Fibroblast of the aortic adventitia (primary cell): ENCODE measurements around the gene IQCE. TPM values are rescaled to one million over a fixed set of nuclear protein-coding genes. Genes with fewer than 3 reads are reported as not detected.

Experiments
- DNase-seq: peaks from one replicate; pipeline ENCODE4 v3.0.0-alpha.2; 2010; ENCODE audit warnings: low read depth
- H3K4me3 ChIP-seq: 2 replicates; pipeline ENCODE4 v1.5.1; 2011; ENCODE audit warnings: low read depth, mild to moderate bottlenecking, control low read depth, low read length, moderate library complexity
- small RNA-seq: library from RNA; depleted of rRNA; stranded (forward); fragments of <200 nt; gene quantifications from one replicate; pipeline ENCODE3, GENCODE V24; 2012
- total RNA-seq: library from RNA; depleted of rRNA; stranded (reverse); fragments of >200 nt; gene quantifications from 2 replicates; pipeline ENCODE4 v1.2.3, GENCODE V29; 2012; ENCODE audit warnings: low replicate concordance
- TF ChIP-seq, protein P1 (sequence below): IDR thresholded peaks from 2 replicates; pipeline ENCODE4 v1.5.1; 2011; ENCODE audit warnings: mild to moderate bottlenecking, low read length, control low read depth, inconsistent platforms; ENCODE audit not compliant: insufficient read depth

The IQCE gene
- total RNA-seq, 1 donor: 14.0 TPM

DNA sequence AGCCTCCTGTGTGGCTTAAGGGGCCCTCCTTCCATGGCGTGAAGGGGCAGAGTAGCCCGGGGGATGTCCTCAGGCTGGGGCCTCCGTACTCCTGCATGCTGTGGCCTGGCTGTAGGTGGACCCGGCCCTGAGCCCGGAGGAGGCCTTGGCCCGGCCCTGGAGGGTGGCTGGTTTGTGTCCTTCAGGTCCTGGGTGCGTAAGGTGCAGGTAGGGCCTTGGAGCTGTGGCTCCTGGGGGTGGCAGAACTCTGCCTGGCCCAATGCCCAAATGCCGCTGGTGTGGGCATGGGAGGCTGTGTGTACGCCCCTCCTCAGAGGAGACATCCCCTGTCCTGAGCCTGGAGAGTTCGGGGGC is 102.3 kb downstream of the IQCE start:
- TF ChIP-seq, protein P1, sequence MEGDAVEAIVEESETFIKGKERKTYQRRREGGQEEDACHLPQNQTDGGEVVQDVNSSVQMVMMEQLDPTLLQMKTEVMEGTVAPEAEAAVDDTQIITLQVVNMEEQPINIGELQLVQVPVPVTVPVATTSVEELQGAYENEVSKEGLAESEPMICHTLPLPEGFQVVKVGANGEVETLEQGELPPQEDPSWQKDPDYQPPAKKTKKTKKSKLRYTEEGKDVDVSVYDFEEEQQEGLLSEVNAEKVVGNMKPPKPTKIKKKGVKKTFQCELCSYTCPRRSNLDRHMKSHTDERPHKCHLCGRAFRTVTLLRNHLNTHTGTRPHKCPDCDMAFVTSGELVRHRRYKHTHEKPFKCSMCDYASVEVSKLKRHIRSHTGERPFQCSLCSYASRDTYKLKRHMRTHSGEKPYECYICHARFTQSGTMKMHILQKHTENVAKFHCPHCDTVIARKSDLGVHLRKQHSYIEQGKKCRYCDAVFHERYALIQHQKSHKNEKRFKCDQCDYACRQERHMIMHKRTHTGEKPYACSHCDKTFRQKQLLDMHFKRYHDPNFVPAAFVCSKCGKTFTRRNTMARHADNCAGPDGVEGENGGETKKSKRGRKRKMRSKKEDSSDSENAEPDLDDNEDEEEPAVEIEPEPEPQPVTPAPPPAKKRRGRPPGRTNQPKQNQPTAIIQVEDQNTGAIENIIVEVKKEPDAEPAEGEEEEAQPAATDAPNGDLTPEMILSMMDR: no peak
- no peak overlapping the region for H3K4me3 ChIP-seq
- DNase-seq: no peak

DNA sequence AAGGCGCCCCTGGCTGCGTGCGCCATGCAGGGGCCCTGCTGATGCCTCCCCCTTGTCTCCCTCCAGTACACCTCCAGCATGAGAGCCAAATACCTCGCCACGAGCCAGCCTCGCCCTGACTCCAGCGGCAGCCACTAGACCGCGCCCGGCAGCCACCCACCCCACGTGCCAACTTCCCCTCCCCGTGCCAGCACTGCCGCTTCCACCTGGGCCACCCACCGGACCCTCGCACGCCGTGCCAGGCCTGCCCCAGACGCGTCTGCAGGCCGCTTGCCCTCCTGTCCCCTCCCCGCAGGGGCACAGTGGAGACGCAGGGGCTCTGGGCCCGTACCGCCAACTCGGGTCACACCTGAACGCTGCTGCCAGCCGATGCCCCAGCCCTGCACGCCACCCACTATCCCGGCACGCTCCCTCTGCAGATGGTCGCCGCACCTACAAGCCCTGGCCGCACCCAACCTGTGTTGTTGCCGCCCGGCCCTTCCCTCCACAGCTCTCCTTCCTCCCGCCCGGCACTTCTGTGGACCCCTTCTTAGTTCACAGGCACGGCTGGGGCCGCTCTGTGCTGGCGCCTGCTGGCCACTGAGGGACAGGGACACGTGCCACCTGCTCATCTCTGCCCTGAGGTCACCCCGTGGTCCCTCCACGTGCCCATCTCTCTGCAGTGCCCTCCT is 103.0 kb downstream of the IQCE start:
- H3K4me3 ChIP-seq: no peak overlapping the region
- no peak for DNase-seq
- TF ChIP-seq, protein P1: no peak

DNA sequence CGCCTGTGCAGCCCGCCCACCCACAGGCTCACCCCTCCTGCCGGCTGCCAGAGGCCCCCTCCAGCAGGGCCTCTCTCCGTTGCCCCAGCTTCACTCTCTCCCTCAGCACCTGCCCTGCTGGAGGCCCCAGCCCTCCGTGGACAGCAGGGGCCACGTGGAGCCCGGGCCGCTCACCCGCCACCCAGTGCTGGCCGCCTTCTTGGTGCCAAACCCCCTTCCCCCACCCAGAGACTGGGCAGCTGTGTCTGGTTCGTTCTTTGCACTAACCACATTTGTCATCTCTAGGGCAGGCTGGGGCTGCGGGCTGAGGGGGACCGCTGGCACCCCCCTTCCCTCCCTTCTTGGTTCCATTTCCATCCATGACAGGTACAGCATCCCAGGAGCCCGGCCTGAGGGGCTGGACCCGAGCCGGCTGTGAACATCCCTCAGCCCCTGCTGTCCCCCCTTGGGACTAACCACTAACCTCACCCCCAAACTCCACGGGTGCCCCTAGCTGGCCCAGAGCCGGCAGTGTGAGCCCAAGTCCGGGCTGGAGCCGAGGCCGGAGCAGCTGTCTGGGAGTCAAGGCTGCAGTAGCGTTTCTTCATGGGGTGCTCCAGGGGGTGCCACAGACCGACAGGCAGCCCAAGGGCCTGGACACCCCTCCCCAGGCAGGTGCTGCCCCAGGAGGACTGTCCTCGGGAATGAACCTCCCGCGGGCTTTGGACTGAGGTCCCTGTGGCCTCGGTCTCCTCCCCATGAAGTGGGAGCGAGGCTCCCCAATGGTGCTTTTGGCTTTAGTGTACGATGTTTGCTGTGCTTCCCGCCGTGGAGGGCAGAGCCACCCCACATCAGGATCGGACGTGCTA is 103.7 kb downstream of the IQCE start:
- DNase-seq: no peak

DNA sequence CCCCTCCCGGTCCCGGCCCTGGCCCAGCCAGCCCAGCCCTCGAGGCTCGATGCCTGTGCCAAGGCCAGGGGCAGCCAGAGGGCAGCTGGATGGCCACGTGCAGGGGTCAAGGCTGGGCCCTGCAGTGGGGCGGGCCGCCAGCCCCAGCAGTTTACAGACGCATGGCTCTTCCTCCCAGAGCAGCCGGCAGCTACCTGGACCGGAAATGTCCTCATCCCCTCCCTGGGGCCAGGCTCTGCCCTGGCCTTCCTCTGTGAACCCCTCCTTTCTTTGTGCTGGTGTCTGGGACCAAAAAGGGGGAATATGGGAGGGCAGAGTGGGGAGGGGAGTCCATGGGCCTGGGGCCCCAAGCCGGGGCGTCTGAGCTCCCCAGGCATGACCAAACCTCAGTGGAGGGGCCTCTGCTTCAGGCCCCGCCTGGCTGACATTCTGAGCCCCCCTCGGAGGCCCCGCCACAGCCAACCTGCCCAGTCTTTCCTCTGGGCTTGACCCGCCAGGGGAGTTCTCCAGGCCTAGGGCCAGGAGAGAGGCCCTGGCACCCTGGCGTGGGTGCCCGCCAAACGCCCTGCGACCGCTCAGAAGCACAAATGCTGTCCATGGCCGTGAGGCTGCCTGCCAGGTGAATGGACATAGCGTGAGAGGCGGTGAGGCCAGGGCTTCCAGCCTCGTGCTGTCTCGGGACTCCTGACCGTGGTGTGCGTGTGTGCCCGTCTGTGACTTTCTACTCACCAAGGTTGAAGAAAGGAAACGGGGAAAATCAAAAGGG is 104.5 kb downstream of the IQCE start:
- TF ChIP-seq, protein P1: no peak
- no peak overlapping the region for H3K4me3 ChIP-seq
- DNase-seq: no peak

More for the DNA sequence above, 103.7 kb downstream of the IQCE start:
- TF ChIP-seq, protein P1: no peak
- H3K4me3 ChIP-seq: no peak overlapping the region

DNA sequence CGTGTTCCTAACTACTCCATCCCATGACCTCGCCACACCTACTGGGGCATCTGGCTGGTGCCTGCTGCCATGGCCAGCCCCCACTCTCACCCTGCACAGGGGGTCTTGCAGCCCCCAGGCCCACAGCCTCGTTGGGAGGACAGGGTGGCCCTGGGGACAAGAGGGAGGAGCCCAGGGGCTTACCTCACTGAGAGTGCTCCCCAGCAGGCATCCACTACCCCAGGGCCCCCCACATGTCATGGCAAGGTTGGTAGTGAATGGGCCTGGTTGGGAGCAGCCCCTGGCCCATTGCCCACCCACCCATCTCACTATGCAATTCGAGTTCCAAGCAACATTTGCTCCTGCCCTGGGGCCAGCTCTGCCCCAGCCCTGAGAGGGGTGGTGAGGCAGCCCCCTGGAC is 105.2 kb downstream of the IQCE start:
- TF ChIP-seq, protein P1: no peak
- DNase-seq: no peak

More for the DNA sequence above, 105.2 kb downstream of the IQCE start:
- H3K4me3 ChIP-seq: no peak overlapping the region

Small RNAs within 50 kb of the gene (small RNA-seq; reads per million reads assigned to genes)
- gene MIR4648: not detected

Other genes starting within 250 kb of the IQCE start
- 12.1 and 19.4 TPM in 2 replicates for gene SNX8, start 244.5 kb upstream of the IQCE start, total RNA-seq
- gene EIF3B, start 204.2 kb upstream of the IQCE start, total RNA-seq: 150 and 173 TPM in 2 replicates
- 2.2 and 4.2 TPM in 2 replicates for gene CHST12, start 155.4 kb upstream of the IQCE start, total RNA-seq
- not detected in 2 replicates for gene GRIFIN, start 82.6 kb upstream of the IQCE start, total RNA-seq
- gene LFNG, start 39.2 kb upstream of the IQCE start, total RNA-seq: 0.72 and 2.3 TPM in 2 replicates
- 22.3 and 44.9 TPM in 2 replicates for gene BRAT1, start 3.5 kb upstream of the IQCE start, total RNA-seq
- 9.2 and 27.9 TPM in 2 replicates for gene TTYH3, start 73.0 kb downstream of the IQCE start, total RNA-seq
- gene AMZ1, start 129.2 kb downstream of the IQCE start, total RNA-seq: 0.25 and 0.36 TPM in 2 replicates